HG02870 (cell line): ENCODE results near the gene KRT3.

Experiments used
- ATAC-seq: cut with Tn5 transposase; IDR thresholded peaks from one replicate; pipeline ENCODE4 v1.9.1; 2021; ENCODE audit warnings: mild to moderate bottlenecking, moderate library complexity; ENCODE audit not compliant: unreplicated experiment

The KRT3 gene

GRCh38 chr12:52795694-52796428 is at the start of gene KRT3:
Gene KRT3 (minus strand): TSS chr12:52796117. CDS start chr12:52796042, 75 bp downstream.
- no peak for ATAC-seq

DNA sequence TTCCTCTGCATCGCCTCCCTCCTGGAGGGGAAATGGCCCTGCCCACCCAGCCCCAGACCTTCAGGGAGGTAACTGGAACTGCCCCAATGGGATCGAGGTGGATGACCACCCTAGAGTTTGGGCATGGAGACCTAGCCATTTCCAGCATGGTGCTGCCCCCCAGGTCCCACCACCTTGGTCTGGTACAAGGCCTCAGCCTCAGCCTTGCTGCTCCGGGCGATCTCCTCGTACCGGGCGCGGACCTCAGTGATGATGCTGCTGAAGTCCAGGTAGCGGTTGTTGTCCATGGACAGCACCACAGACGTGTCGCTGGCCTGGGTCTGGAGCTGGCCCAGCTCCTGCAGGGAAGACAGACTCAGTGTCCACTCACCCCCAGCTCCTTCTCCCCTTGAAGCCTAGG is 48.5 kb upstream of the KRT3 start:
- no peak for ATAC-seq

DNA sequence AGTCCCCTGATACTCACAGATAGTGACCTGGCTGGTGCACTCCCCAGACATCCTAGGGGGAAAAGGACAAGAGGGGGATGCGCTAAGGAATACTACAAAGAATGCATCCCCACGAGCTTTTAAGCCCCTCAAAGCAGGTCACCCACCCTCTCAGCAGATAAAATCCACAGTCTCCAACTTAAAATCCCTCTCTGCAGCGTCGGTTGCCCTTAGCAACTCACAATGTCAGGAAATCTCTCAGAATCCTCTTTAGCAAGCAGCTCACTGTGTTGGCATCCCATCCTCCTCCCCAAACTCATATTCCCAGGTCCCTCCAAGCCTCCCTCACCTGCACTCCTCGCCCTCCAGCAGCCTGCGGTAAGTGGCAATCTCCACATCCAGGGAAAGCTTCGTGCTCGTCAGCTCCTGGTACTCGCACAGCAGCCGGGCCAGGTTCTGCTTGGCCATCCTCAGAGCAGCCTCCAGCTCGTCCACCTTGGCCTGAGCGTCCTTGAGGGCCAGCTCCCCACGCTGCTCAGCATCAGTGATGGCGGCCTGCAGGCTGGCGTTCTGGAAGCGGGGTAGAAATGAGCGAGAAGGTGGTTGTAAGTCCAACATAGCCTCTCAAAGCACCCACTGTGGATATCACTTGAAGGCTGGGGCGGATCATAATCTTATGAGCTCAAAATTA is 43.7 kb upstream of the KRT3 start:
- no peak for ATAC-seq

DNA sequence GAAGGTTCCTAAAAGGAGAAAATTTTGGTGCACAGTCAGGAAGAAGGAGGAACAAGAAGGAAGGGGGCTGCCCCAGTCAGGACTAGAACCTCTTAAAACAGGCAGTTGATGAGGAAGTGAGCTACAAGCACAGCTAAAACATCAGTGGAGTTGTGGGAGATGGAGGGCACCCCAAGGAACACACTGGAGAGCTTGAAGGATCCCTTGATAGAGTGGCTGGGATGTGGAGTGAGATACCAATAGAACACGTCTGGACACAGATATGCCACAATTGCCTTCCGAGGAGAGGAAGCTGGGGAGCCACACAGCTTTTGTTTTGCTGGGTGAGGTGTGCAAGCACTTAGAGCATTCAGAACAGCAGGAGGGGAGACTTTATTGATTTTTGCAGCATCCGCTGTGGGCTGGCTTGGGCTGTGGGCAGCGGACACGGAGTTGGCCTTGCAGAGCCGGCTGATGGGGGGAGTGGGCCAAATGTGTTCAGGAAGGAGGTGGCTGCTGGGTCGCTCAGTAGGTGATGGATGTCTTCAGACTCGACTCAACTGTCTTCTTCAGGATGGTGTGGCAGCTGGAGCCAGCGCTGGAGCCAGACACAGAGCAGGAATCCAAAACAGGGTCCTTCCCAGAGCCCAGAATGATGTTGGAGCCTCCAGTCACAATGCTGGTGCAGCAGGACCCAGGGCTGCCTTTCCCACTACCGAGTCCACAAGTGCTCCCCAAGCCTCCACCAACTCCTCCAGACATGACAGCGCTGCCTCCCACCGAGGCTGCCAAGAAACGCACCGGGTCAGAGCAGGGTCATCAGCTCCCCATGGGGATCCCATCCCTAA is 42.9 kb upstream of the KRT3 start:
- ATAC-seq, result no peak

GRCh38 chr12:52837781-52838608 is 42.1 kb upstream of the KRT3 start:
- ATAC-seq, result no peak

- no peak for ATAC-seq
Measured at GRCh38 chr12:52837413-52837741, 41.5 kb upstream of the KRT3 start.

- no peak for ATAC-seq
Measured at GRCh38 chr12:52836491-52837412, 40.8 kb upstream of the KRT3 start.

DNA sequence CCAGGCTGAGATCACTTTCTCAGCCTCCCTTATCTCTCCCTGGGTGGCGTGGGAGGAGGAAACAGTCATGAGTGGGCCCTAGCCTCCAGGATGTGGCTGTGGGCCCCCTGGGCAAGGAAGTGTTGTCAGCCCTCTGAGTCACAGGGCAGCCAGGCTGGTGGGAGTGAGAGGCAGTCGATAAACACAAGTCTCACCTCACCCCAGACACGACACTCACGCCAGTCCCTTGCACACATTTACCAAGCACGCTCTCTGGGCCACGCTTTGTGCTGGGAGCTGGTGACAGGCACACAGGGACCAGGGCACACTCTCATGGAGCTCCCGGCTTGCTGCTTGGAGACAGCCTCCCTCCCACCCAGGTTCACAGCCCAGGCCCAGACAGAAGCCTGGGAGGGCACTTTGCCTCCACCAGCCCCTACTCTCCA is 40.1 kb upstream of the KRT3 start:
- ATAC-seq, result no peak

GRCh38 chr12:52835271-52836041 is 39.5 kb upstream of the KRT3 start:
- no peak for ATAC-seq

DNA sequence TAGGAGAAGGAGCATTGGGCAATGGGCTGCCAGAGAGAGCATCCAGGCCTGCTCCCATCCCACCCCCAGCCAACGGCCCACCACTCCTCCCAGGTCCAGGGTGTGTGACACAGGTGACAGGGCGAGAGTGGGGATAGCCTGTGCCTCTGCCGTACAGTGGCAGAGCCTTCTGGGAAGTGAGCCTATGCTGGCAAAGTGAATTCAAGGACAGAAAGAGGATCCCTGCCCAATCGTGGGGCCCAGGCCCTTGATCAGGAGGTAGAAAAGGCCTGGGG is 38.7 kb upstream of the KRT3 start:
- no peak for ATAC-seq

DNA sequence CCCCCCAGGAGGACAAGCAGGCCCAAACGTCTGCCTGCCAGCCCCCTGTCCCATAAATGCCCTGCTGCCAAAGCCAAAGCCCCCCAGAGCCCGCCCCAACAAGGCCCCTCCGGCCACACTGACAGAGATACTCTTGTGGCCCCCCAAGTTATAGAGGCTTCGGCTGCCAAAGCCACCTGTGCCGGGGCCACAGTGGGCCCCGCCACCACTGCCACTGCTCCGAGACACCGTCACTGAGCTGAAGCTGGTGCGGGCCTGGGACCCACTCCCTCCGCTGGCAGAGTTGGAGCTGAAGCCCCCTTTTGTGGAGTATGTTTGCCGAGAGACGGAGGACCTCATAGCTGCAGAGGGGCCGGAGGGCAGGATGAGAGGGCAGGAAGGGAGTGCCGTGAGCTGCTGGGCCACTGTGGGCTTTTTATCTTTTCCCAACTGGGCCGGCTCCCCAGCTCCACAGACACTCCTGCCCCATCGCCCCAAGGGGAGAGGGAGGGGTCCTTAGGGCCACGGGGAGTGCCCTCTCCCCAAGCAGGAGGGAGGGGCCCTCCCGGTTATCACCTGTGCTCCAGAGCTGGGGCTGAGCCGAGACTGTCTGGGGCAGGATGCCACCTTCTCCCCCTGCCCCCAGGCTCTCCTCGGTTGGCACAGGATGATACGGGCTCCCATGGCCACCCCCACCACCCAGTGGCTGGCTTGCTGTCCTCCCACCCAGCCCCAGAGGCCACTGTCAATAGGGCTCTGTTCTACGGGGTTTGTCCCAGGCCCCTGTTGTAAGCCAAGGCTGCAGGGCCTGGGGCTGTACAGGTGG is 38.2 kb upstream of the KRT3 start, which contains the start of gene KRT79:
KRT79 (minus strand) TSS at position 390 of the 805 bp plus-strand sequence; CDS start at position 339, 51 bp downstream.
- no peak for ATAC-seq

DNA sequence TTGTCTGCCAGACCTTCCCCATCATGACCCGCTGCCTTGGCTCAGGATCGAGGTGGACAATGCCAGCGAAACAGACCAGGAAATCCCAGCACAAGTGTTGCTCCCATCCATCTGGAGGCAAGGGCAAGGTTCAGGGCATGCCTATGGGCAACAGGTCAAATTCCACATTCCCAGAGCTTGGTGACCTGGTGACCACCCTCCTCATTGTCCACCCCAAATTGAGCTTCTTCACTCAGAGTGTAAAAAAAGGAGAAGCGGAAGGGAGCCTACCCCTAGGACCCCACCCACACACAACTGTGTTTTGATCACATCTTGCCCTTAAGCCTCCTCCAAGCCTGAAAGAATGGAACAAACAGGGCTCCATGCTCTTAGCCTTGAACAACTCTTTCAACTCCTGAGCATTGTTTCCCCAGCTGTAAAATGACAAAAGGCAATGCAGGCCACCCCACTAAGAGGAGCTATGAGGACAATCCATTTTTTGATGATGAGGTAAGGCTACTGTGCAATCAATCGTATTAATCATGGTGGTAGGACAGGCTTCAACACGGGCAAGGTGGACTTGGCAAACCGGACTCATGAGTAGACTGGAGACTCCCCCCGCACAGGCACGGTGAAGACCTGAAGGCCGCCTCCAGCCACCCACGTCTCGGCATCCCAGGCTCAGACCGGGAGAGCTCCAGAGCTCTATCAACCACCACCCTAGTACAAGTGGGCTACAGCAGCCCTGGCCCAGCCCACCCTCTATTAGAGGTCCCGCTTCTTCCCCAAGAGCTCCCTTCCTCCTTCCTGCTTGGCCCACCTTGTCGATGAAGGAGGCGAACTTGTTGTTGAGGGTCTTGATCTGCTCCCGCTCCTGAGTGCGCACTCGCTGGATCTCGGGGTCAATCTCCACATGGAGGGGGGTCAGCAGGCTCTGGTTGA is 37.3 kb upstream of the KRT3 start:
- ATAC-seq, result no peak

DNA sequence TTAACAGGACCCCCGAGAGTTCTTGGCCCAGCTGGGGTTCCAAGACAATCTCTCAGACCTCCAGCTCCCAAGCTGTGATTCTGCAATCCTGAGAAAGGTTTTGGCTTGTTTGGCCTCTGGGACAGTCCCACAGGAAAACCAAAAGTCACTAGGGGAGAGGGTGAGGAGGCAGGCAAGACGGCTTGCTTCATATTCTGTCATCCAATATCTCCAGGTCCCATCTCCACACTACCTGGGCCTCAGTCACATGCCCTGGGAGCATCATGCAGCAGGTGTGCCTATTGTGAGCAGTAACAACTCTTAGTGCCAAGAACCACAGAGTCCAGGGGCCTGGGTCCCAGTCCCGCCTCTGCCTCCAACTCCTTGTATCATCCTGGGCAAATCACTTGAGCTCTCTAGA is 36.5 kb upstream of the KRT3 start:
- ATAC-seq, result no peak

- no peak for ATAC-seq
Measured at GRCh38 chr12:52831251-52831650, 35.3 kb upstream of the KRT3 start.

DNA sequence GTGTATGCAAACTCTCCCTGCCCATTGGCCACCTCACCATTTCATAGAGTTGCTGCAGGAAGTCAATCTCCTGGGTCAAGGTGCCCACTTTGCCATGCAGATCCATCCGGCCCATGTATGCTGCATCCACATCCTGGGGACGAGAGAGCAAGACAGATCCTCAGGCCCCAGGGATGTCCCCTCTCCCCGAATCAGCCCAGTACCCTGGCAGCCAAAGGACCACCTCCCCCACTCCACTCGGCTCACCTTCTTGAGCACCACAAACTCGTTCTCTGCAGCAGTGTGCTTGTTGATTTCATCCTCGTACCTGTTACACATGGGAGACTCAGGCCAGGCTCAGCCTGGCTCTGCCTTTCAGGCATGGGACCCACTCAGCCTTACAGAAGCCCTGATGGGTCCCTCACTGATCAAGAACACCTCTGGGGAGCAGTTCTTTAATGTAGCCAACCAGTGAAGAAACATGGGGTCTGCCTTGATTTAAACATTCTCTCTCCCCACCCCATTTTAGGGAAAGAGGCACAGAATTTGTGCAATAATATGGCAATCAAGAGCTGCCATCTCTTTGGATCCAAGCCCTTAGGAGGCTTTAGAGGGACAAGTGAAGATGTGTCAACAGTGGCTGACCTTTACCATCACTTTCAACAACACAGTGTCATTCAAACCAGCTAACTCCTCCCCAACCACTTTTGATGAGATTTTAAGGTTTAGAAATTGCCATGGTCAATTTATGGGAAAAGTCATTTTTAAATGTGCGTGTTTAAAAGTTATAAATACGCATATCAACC is 34.3 kb upstream of the KRT3 start:
- ATAC-seq, result no peak

- ATAC-seq, result no peak
Measured at GRCh38 chr12:52828591-52829021, 32.7 kb upstream of the KRT3 start.

DNA sequence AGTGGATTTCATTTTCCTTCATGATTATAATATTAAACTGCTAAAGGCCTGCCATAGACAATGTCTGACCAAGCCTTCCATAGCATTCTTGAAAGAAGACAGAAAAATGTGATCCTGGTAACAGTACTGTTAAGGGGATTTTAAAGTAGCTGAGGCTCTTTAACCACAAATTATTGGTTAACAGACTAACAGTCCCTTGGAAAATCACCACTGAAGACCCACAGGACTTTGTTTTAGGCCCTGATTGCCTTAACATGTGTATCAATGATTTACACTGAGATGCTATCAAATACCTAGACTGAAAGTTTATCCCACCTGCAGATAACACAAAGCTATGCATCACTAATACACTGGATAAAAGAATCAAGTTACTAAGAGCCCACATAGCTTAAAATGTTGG is 32.2 kb upstream of the KRT3 start:
- no peak for ATAC-seq
